Gastrocnemius medialis (tissue), 4 donors: ENCODE measurements around the gene ASIC2.

Experiments
- CTCF ChIP-seq, 5 experiments: fragments of 450-650 bp in 3 of 5; fragments of 200-600 bp in 2 of 5; sonication (generic) in 2 of 5; IDR thresholded peaks in 4 of 5; conservative IDR thresholded peaks in 1 of 5; 1 replicate in 4 of 5; 2 replicates in 1 of 5; pipeline ENCODE4 v1.5.1; 2016 to 2019; ENCODE audit warnings: antibody characterized with exemption in 5 of 5, mild to moderate bottlenecking in 3 of 5, moderate library complexity in 3 of 5
- POLR2A ChIP-seq, 2 donors: fragments of 450-650 bp; IDR thresholded peaks; one replicate each; pipeline ENCODE4 v1.6.1; 2017; ENCODE audit warnings: antibody characterized with exemption in 2 of 2, mild to moderate bottlenecking in 2 of 2, moderate library complexity in 2 of 2

GRCh38 chr17:33054412-33054811 is 238.7 kb downstream of the ASIC2 start:
- TF ChIP-seq CTCF (IDR thresholded peaks at IDR 0.05 in 4 of 5, conservative IDR thresholded peaks at IDR 0.05 in 1 of 5) (no peak), POLR2A (IDR thresholded peaks at IDR 0.05) (no peak)
